Activated CD8-positive, alpha-beta memory T cell treated with anti-CD3 and anti-CD28 coated beads, Interleukin-2, amount 50 U/mL, for 48 hours (primary cell): Measurements from ENCODE around the gene STRN4.
A peak's percentile ranks its signal among the peaks of the same experiment; 100 is the strongest.
"Not testable (repeated sequence)": the region's sequence is repeated elsewhere in the genome, so short reads cannot be mapped to it uniquely, and the experiment has no call there.

Source experiments
- DNase-seq: peaks from one replicate; pipeline ENCODE4 v3.0.0-alpha.2; 2020

Gene STRN4

DNA sequence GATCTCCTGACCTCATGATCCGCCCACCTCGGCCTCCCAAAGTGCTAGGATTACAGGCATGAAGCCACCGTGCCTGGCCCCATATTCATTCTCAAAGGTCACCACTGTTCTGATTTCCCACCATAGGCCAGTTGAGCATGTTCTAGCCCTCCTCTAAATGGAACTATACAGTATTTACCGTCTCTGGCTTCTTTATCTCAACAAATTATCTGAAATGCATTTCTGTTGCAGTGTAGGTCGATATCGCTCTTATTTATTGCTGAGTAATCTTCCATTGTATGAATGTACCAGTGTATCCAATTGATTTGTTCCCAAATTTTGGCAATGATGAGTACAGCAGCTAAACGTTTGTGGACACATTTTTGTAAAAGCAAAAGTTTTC is 26.8 kb upstream of the STRN4 start:
- no peak for DNase-seq

DNA sequence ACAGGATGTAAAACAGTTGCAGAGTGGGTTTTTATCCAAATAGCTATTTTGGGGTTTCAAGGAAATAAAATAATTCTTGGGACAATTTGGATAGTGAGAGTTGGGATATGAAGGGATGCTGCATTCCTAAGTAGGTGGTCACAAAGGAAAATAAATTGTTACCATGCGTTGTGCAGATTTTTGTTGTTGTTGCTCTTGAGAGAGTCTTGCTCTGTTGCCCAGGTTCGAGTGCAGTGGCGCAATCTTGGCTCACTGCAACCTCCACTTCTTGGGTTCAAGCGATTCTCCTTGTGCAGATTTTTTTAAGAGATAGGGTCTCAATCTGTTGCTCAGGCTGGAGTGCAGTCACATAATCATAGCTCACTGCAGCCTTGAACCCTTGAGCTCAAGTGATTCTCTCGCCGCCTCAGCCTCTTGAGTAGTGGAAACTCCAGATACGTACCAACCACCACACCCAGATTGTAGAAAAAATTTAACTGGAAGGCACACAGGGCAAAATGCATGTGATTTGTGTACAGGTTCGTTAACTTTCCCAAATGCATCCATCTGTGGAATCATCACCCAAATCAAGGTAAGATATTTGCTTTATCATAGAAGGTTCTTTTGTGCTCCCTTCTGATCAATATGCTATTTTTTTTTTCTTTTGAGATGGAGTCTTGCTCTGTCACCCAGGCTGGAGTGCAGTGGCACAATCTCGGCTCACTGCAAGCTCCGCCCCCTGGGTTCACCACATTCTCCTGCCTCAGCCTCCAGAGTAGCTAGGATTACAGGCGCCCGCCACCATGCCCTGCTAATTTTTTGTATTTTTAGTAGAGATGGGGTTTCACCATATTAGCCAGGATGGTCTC is 26.1 kb upstream of the STRN4 start:
- DNase-seq = no peak

- not testable (repeated sequence) for DNase-seq
Measured at GRCh38 chr19:46768746-46769145, 22.5 kb upstream of the STRN4 start.

DNA sequence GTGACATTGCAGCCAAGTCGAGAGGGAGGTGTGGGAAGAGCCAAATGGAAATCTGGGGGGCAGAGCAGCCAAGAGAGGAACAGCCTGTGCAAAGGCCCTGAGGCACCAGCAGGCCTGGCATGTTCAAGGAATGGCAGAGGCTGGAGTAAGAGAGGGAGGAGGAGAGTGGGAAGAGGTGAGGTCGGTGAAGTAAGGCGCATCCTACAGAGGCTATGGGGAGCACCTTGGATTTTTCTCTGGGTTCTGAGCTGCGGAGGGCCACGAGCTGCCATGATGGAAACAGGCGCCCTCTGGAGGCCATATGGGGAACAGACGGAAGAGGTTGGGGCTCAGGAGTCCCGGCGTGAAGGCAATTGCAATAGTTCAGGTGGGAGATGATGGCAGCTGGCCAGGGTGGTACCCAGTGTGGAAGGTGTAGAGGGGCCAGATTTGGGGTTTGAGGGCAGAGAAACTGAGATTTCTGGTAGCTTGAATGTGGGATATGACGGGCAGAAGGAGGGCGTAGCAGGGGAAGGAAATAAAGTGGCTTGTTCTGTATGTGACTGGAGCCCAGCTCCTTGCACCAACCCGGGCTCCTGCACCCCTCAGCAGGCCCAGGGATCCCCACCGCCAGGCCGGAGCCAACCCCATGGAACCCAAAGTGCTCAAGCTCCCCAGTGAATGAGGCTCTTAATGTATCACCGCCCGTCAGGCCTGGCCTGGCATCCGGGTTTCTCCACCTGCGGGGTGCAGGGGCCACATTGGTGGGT is 20.5 kb upstream of the STRN4 start:
- DNase-seq = peak; percentile 82

DNA sequence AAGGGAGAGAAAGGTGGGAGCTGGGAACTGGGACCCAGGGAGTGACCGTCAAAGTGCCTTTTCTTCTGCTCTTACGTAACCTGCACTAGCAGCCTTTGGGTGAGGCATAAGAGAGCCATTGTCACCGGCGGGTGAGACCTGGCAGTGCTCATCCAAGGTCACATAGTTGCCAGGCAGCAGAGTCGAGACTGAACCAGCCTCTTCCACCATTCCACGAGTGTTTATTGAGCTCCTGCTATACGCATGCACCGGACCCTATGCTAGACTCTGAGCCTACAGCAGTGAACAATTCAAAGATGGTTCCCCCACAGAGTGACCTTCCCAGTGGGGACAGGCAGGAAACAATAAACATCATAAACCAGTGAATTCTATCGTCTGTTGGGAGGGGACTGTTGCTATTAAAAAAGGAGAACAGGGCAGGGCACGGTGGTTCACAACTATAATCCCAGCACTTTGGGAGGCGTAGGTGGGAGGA is 18.6 kb upstream of the STRN4 start:
- DNase-seq = no peak

GRCh38 chr19:46762245-46762890 is 16.1 kb upstream of the STRN4 start:
- DNase-seq = no peak

DNA sequence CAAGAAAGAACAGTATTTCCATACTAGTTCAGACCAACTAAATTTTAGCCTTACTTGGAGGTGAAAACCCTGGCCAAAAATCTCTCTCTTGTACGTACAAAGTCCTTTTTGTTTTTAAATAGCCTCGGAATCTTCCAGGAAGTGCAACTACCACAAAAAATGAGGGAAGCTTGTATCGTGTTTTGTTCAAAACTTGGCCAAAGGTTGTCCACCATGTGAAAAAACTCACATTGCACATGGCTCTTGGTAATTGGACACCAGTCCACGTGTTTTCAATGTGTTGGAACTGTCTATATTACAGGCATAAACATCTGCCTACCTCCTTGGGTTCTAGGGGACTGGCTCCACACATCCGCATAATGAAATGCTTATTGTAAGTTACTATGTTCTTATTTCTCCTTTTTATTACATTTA is 15.2 kb upstream of the STRN4 start:
- DNase-seq = no peak

DNA sequence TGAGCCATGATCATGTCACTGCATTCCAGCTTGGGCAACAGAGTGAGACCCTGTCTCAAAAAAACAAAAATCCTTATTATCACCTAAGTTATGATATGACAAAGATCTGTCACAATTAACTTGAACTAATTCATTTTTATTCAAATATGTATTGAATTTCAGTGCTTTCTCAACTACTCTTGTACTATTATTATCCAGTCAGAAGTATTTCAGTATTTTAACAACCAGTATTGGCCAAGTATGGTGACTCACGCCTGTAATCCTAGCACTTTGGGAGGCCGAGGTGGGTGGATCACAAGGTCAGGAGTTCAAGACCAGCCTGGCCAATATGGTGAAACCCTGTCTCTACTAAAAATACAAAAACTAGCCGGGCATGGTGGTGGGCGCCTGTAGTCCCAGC is 14.6 kb upstream of the STRN4 start:
- not testable (repeated sequence) for DNase-seq

DNA sequence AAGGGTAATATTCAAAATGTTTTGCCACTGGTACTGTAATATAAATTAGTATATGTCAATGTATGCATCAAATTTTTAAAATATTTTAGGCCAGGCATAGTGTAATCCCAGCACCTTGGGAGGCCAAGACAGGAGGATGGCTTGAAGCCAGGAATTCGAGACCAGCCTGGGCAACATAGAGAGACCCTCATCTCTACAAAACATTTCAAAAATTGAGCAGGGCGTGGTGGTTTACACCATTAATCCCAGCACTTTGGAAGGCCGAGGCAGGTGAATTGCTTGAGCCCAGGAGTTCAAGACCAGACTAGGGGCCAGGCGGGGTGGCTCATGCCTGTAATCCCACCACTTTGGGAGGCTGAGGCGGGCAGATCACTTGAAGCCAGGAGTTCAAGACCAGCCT is 14.1 kb upstream of the STRN4 start:
- DNase-seq = no peak

GRCh38 chr19:46759817-46760333 is 13.6 kb upstream of the STRN4 start:
- no peak for DNase-seq

DNA sequence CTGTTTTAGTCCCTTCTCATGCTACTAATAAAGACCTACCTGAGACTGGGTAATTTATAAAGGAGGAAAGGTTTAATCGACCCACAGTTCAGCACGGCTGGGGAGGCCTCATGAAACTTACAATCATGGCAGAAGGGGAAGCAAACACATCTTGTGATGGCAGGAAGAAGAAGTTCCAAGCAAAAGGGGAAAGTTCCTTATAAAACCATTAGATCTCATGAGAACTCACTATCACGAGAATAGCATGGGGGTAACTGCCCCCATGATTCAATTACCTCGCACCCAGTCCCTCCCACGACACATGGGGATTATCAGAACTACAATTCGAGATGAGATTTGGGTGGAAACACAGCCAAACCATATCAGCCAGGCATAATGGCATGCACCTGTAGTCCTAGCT is 13.0 kb upstream of the STRN4 start:
- no peak for DNase-seq

- no peak for DNase-seq
Measured at GRCh38 chr19:46756544-46756888, 10.3 kb upstream of the STRN4 start.

GRCh38 chr19:46755853-46756543 is 9.7 kb upstream of the STRN4 start:
- DNase-seq = no peak

GRCh38 chr19:46755077-46755852 is 9.0 kb upstream of the STRN4 start:
- no peak for DNase-seq

DNA sequence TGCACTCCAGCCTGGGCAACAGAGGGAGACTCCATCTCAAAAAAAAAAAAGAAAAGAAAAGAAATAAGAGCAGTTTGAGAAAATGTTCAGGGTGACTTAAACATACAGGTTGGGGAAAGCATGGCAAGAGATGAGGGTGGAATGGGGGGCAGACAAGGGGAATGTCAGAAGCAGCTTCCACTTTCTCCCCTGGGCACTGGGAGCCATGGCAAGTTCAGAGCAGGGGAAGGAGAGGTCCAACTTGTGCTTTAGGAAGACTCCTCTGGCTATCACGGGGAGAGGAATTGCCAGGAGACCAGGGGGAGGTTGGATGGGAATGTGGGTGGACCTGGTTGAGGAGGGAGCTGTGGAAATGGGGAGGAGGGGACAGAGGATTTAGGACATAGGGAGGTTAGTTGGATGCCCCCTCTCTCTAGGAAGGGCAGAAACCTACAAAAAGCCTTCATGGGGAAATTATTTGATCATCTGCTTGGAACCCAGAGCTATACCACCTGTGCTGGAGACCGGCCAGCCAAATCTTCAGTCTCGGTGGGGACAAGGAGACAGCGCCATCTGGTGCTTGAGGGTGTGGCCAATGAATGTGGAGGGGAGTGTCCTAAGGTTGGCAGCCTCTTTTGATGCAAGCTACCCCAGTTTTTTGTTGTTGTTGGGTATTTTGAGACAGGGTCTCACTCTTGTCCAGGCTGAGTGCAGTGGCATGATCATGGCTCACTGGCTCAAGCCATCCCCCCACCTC is 7.3 kb upstream of the STRN4 start:
- peak; percentile 73 for DNase-seq

- peak; percentile 94 for DNase-seq
Measured at GRCh38 chr19:46748325-46749109, 2.3 kb upstream of the STRN4 start.

GRCh38 chr19:46745521-46746280 is 549 bp downstream of the STRN4 start, which contains the start of gene FKRP:
TSS of gene FKRP (plus strand) at chr19:46746057. CDS start at chr19:46755451, 9,394 bp downstream.
- DNase-seq = peak; percentile 77

DNA sequence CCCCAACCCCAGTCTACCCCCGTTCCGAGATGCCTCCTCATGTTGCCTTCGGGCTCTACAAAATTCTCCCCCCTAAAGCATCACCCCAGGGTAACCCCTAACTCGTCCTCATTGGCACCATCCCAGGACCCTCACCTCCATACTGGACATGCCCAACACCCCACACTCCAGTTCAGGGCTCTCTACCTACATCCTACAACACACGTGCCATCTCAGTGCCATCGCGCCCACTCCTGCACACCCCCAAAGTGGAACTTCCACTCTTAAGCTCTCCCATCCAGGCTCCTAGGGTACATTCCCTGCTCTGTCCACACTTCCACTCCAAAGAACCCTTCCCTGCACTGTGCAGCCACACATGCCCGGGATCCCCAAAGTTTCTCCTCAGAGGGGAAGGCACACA is 1.2 kb downstream of the STRN4 start:
- no peak for DNase-seq

DNA sequence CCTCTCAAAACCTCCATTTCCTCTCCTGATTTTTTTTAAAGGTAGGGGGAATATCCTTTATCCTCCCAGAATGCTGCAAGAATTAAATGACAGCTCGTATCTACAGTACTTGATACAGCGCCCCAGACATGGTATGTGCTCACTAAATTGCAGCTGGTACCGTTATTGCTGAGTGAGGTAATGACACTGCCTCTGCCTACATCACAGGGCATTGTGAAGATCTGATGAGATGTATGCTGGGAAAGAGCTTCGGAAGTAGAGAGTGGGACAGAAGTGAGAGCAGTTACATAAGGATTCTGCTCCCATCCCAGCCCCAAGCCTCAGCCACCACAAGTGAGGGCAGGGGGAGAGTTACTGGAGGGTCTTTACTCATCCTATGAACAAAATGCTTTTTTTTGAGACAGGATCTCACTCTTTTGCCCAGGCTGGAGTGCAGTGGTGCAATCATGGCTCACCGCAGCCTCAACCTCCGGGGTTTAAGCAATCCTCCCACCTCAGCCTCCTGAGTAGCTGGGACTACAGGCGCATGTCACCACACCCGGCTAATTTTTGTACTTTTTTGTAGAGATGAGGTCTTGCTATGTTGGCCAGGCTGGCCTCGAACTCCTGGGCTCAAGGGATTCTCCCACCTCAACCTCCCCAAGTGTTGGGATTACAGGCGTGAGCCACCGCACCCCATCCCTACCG is 2.1 kb downstream of the STRN4 start:
- no peak for DNase-seq
